SK-N-DZ (cell line): ENCODE measurements around the gene CADM1.
A peak's percentile ranks its signal among the peaks of the same experiment; 100 is the strongest.

Source experiments
- DNase-seq: peaks from one replicate; pipeline ENCODE4 v3.0.0-alpha.2; 2015; ENCODE audit warnings: low spot score

Gene CADM1

DNA sequence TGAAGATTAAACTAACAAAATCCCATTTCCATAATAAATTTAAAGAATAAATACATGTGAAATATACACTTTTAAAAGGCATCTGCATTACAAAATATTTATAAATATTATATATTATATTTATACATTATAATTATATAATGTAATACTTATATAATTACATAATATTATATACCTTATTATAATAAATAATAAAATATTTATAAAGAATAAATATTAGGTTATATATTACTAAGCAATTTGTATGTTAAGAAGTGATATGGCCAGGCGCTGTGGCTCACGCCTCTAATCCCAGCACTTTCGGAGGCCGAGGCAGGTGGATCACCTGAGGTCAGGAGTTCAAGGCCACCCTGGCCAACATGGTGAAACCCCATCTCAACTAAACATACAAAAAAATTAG is 97.8 kb downstream of the CADM1 start:
- no peak for DNase-seq

DNA sequence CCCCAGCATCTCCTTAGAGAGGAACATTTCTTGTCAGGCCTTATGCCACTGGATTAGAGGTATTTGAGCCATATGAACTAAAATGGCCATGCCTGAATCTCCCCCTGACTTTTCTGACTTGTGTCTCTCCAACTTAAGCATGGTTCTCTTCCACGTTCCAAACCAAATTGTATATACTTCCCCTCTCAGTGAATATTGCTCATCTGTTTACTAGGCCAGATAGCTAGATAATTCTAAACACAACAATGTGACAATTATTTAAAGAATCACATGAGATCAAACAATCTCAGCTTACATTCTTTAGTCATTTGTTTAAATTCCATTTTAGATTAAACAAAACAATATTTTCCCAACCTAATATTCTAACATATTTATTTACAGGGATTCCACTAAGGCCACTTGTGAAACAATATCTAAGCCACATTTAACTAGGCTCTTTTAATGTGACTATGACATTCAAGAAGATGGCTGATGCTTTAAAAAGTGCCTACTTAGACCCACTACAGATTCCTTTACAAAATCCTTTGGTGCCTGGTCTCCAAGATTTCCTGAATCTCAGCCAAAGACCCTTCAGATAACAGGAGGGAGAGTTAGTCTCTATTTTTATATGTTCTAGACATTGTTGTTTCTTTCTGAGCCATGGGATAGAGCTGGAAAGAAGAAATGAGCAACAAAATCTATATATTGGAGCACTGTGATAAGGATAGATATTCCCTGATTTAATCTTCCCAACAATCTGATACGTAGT is 105.7 kb downstream of the CADM1 start:
- no peak for DNase-seq

- DNase-seq = no peak
These were observed 107.7 kb downstream of the CADM1 start for GRCh38 chr11:115396533-115396932.

GRCh38 chr11:115393950-115394349 is 110.3 kb downstream of the CADM1 start:
- DNase-seq = peak; percentile 28

- peak; percentile 32 for DNase-seq
These were observed 112.6 kb downstream of the CADM1 start for GRCh38 chr11:115391598-115391997.

- DNase-seq = no peak
These were observed 113.1 kb downstream of the CADM1 start for GRCh38 chr11:115391160-115391559.

- no peak for DNase-seq
These were observed 113.8 kb downstream of the CADM1 start for GRCh38 chr11:115390441-115390840.

- no peak for DNase-seq
These were observed 114.4 kb downstream of the CADM1 start for GRCh38 chr11:115389790-115390189.

DNA sequence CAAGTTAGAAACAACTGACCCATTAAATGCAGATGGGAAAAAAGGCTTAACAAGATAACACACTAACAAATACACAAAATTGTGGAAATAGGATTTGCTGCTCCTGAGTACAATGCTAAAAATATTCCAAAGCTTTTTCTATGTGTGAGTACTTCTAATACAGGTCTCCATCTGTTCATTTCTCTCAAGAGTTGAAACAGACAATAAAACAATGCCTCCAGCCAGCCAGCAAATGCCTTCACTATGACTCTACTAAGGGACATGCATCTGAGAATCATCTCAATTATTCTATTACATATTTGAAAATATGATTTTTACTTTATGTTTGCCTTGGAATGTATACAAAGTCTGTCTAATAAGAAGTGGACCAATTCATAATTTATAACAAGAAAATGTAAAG is 119.0 kb downstream of the CADM1 start:
- DNase-seq = no peak

- no peak for DNase-seq
These were observed 120.0 kb downstream of the CADM1 start for GRCh38 chr11:115384236-115384635.

DNA sequence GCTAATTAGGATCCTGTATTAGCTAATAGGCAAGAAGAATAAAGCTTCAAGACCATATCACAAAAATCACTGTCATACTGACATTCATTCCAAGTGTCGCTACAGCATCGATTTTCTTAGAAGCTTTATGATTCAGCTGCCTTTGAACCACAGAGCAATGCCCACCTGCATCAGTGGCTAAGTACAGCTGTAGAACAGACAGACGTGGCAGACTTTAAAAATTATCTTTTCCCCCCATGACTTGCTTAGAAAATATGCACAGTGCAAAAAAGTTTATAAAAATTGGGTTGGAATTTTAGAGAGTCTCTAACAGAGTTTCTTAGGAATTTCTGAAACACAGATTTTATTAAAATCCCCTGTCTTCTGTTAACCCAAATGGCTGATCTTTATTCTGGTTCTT is 120.8 kb downstream of the CADM1 start:
- no peak for DNase-seq

GRCh38 chr11:115379528-115379927 is 124.7 kb downstream of the CADM1 start:
- no peak for DNase-seq

GRCh38 chr11:115378557-115378956 is 125.7 kb downstream of the CADM1 start:
- no peak for DNase-seq

DNA sequence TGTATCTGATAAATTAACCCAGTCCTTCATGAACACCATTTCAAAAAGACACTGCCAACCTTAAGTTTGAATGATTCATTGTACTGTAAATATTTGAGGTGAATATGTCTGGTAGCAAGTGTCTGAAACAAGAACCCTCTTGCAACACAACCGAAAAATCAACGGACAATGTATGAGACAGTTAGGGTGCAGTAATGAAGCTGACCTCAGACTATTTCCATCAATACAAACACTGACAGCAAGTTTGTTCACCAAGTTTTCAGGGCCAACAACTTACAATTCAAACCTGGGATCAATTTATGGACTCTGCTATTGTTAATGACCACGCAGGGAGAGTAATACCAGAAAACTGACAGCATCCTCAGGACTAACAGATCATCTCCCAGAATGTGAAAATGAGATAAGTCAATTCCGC is 126.3 kb downstream of the CADM1 start:
- no peak for DNase-seq

DNA sequence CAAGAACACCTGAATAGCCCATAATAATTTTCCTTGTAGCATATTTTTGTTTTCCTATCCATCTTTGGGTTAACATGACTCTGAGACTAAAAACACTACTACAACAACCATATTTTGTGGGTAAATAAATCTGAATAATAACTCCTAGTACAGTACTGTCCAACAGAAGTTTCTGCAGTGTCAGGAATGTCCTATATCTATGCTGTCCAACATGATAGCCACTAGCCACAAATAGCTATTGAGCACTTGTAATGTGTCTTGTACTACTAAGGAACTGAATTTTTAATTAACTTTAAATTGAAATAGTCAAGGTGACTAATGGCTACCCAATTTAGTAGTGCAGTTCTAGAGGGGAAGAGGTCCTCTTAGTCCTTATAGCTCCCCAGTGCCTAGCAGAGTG is 135.6 kb downstream of the CADM1 start:
- DNase-seq = no peak

GRCh38 chr11:115366826-115367225 is 137.4 kb downstream of the CADM1 start:
- DNase-seq = no peak

- no peak for DNase-seq
These were observed 138.3 kb downstream of the CADM1 start for GRCh38 chr11:115365907-115366306.

GRCh38 chr11:115364896-115365295 is 139.3 kb downstream of the CADM1 start:
- DNase-seq = no peak

- no peak for DNase-seq
These were observed 140.3 kb downstream of the CADM1 start for GRCh38 chr11:115363921-115364320.

GRCh38 chr11:115363426-115363825 is 140.8 kb downstream of the CADM1 start:
- DNase-seq = no peak

- no peak for DNase-seq
These were observed 141.2 kb downstream of the CADM1 start for GRCh38 chr11:115362997-115363396.

DNA sequence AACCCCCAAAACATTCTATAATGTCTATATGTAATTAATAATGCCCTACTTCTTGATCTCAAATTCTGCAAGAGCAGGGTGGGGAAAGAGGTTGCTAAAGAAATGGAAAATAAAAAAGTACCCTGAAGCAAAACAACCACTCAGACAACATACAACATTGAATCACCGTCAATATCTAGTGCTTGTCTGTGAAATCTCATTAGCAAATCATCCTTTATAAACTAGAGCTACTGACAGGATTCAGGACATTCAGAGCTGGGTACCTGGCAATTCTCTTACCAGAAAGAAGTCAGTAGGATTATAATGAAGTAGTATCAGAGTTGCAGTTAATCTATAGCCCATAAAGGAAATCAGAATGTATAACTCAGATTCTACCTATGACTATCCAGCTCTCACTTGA is 143.2 kb downstream of the CADM1 start:
- no peak for DNase-seq

DNA sequence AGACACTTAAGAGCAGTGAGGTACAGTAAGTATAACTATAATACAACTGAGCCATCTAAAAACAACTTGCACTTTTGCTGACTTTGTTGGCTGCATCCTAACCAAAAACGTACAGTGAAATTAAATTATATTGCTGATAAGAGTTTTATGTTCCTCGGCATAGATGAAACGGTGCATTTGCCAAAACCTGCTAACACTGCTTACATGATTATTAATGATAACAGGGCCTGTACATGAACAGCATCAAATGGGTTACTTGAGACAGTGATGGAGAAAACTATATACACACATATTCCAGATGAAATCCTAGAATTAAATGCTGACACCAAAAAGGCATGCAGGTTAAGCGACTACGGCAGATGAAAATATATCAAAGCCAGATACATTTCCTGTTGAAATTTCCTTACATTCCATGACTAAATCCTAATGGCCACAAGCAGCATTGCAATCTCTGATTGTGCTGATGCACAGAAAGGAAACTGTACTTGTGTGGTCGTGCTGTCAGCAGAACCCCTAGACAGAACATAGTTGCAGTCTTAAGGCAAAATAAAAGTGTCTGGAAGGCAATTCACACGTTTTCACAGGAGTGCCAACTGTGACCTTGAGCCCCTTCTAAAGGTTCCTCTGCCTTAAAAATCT is 143.9 kb downstream of the CADM1 start:
- no peak for DNase-seq
